IMR-90 (cell line): ENCODE results near the gene KIF18B. TPM values are rescaled to one million over a fixed set of nuclear protein-coding genes. Genes with fewer than 3 reads are reported as not detected.
A peak's percentile ranks its signal among the peaks of the same experiment; 100 is the strongest.

Experiments
- ATAC-seq: fragments of 200-7000 bp; cut with Tn5 transposase; 2 replicates; pipeline ENCODE4 v1.9.1; 2020; ENCODE audit warnings: low read depth, mild to moderate bottlenecking, moderate library complexity
- BruUV-seq: library from RNA; stranded (reverse); fragments of 400-500 nt; replicated peaks from 2 replicates; lab custom pipeline; 2021; lab: Mats Ljungman, UMichigan
- CTCF ChIA-PET: fragments of 300-600 bp; formaldehyde crosslinking; extraction: SDS; loops from one replicate; lab custom pipeline; 2021; ENCODE audit warnings: antibody characterized with exemption; lab: Yijun Ruan, JAX
- POLR2A ChIA-PET: fragments of 300-600 bp; sonication (Branson Sonifier 250); formaldehyde crosslinking; loops from one replicate; lab custom pipeline; 2022; ENCODE audit warnings: antibody characterized with exemption; ENCODE audit not compliant: unreplicated experiment; lab: Charles Lee
- DNase-seq: peaks from one replicate; pipeline ENCODE4 v3.0.0; 2013
- H2AFZ ChIP-seq: replicated peaks from 2 replicates; pipeline ENCODE3; 2013; ENCODE audit warnings: low read length, mild to moderate bottlenecking; ENCODE audit not compliant: poor library complexity
- H2AK5ac ChIP-seq: 2 replicates; pipeline ENCODE4 v1.6.1; 2013; ENCODE audit warnings: low read depth, low read length, inconsistent platforms
- H2AK9ac ChIP-seq: replicated peaks from 2 replicates; pipeline ENCODE3; 2013; ENCODE audit warnings: mild to moderate bottlenecking, low read depth, low read length, moderate library complexity; ENCODE audit not compliant: poor library complexity
- H2BK120ac ChIP-seq: 2 replicates; pipeline ENCODE4 v1.6.1; 2013; ENCODE audit warnings: low read depth, low read length, inconsistent platforms
- H2BK15ac ChIP-seq: 3 replicates; pipeline ENCODE4 v1.6.1; 2013; ENCODE audit warnings: low read depth, low read length, inconsistent platforms
- H2BK20ac ChIP-seq: 2 replicates; pipeline ENCODE4 v1.6.1; 2013; ENCODE audit warnings: low read depth, mild to moderate bottlenecking, inconsistent platforms, low read length, moderate library complexity
- H2BK5ac ChIP-seq: 2 replicates; pipeline ENCODE4 v1.6.1; 2013; ENCODE audit warnings: mild to moderate bottlenecking, low read depth, low read length, inconsistent platforms; ENCODE audit not compliant: poor library complexity, severe bottlenecking
- H3K14ac ChIP-seq: replicated peaks from 2 replicates; pipeline ENCODE4 v1.6.1; 2013; ENCODE audit warnings: low read depth, low read length, inconsistent platforms
- H3K18ac ChIP-seq: 2 replicates; pipeline ENCODE4 v1.6.1; 2013; ENCODE audit warnings: low read depth, low read length, control low read depth
- H3K23ac ChIP-seq: 2 replicates; pipeline ENCODE4 v1.6.1; 2013; ENCODE audit warnings: low read depth, low read length, inconsistent platforms
- H3K27ac ChIP-seq: 2 replicates; pipeline ENCODE4 v1.5.1; 2013; ENCODE audit warnings: mild to moderate bottlenecking, control low read depth, low read length; ENCODE audit not compliant: insufficient read depth
- H3K27me3 ChIP-seq: 2 replicates; pipeline ENCODE4 v1.6.1; 2013; ENCODE audit warnings: low read length; ENCODE audit not compliant: control insufficient read depth, insufficient read depth
- H3K36me3 ChIP-seq: 2 replicates; pipeline ENCODE4 v1.6.1; 2013; ENCODE audit warnings: low read length, mixed read lengths; ENCODE audit not compliant: control insufficient read depth, insufficient read depth
- H3K4ac ChIP-seq: 2 replicates; pipeline ENCODE4 v1.6.1; 2013; ENCODE audit warnings: low read depth, low read length, inconsistent platforms
- H3K4me1 ChIP-seq: 2 replicates; pipeline ENCODE4 v1.6.1; 2013; ENCODE audit warnings: low read length, mixed read lengths; ENCODE audit not compliant: control insufficient read depth, insufficient read depth
- H3K4me2 ChIP-seq: 2 replicates; pipeline ENCODE4 v1.6.1; 2013; ENCODE audit warnings: low read depth, mild to moderate bottlenecking, control low read depth, low read length, moderate library complexity
- H3K4me3 ChIP-seq: 2 replicates; pipeline ENCODE4 v1.5.1; 2013; ENCODE audit warnings: low read depth, mild to moderate bottlenecking, control low read depth, low read length, moderate library complexity; ENCODE audit not compliant: insufficient read depth
- H3K56ac ChIP-seq: 2 replicates; pipeline ENCODE4 v1.6.1; 2013; ENCODE audit warnings: low read length, inconsistent platforms; ENCODE audit not compliant: insufficient read depth; ENCODE audit errors: extremely low read depth
- H3K79me1 ChIP-seq, 2 experiments: 2 replicates each; pipeline ENCODE4 v1.6.1; 2013; ENCODE audit warnings: low read length in 2 of 2, inconsistent platforms in 1 of 2, low read depth in 1 of 2
- H3K9ac ChIP-seq: 2 replicates; pipeline ENCODE4 v1.6.1; 2013; ENCODE audit warnings: low read depth, low read length, control low read depth
- H3K9me1 ChIP-seq: 2 replicates; pipeline ENCODE4 v1.6.1; 2013; ENCODE audit warnings: low read length, inconsistent platforms; ENCODE audit not compliant: insufficient read depth
- H3K9me3 ChIP-seq: 2 replicates; pipeline ENCODE4 v1.6.1; 2013; ENCODE audit warnings: low read length; ENCODE audit not compliant: control insufficient read depth, insufficient read depth
- H4K20me1 ChIP-seq: 2 replicates; pipeline ENCODE4 v1.6.1; 2013; ENCODE audit warnings: low read length, inconsistent platforms; ENCODE audit not compliant: insufficient read depth
- H4K5ac ChIP-seq: 2 replicates; pipeline ENCODE4 v1.6.1; 2013; ENCODE audit warnings: mild to moderate bottlenecking, low read depth, low read length, control low read depth
- H4K8ac ChIP-seq, 2 experiments: 2 replicates each; pipeline ENCODE4 v1.6.1; 2013; ENCODE audit warnings: low read depth in 2 of 2, low read length in 2 of 2, control low read depth in 1 of 2, inconsistent platforms in 1 of 2
- H4K91ac ChIP-seq: 2 replicates; pipeline ENCODE4 v1.6.1; 2013; ENCODE audit warnings: low read depth, low read length, inconsistent platforms; ENCODE audit not compliant: insufficient read depth
- BHLHE40 ChIP-seq: fragments of 150-350 bp; IDR thresholded peaks from 2 replicates; pipeline ENCODE4 v1.6.1; 2016; ENCODE audit warnings: mild to moderate bottlenecking, low read depth, low read length
- CHD1 ChIP-seq: IDR thresholded peaks from 2 replicates; pipeline ENCODE4 v1.6.1; 2012; ENCODE audit warnings: low read depth, low read length, improper control_type of control experiment
- CTCF ChIP-seq: conservative IDR thresholded peaks from 2 replicates; pipeline ENCODE4 v1.5.1; 2012; ENCODE audit warnings: mild to moderate bottlenecking, low read depth, low read length, improper control_type of control experiment
- ELK1 ChIP-seq: fragments of 150-350 bp; IDR thresholded peaks from 2 replicates; pipeline ENCODE4 v1.6.1; 2016; ENCODE audit warnings: low read depth, mild to moderate bottlenecking, low read length, moderate library complexity, borderline replicate concordance
- FOS ChIP-seq: fragments of 150-350 bp; IDR thresholded peaks from 2 replicates; pipeline ENCODE4 v1.6.1; 2016; ENCODE audit warnings: low read depth, low read length
- MXI1 ChIP-seq: IDR thresholded peaks from 2 replicates; pipeline ENCODE4 v1.6.1; 2012; ENCODE audit warnings: low read depth, mild to moderate bottlenecking, low read length, moderate library complexity, borderline replicate concordance
- NFE2L2 ChIP-seq: fragments of 150-350 bp; IDR thresholded peaks from 2 replicates; pipeline ENCODE4 v1.6.1; 2016; ENCODE audit warnings: low read depth, mild to moderate bottlenecking, low read length
- POLR2A ChIP-seq: IDR thresholded peaks from 2 replicates; pipeline ENCODE4 v1.6.1; 2012; ENCODE audit warnings: mild to moderate bottlenecking, low read depth, low read length
- SMC3 ChIP-seq: fragments of 150-350 bp; IDR thresholded peaks from 2 replicates; pipeline ENCODE4 v1.6.1; 2016; ENCODE audit warnings: low read depth, mild to moderate bottlenecking, antibody characterized with exemption, low read length, moderate library complexity
- WGBS, 2 experiments: methylation state at CpG; one replicate each; pipeline versions ENCODE4 v1.1.5 to v1.1.7; 2013; ENCODE audit warnings: missing lambda C conversion rate in 2 of 2; ENCODE audit not compliant: insufficient read length in 1 of 2; ENCODE audit errors: extremely low coverage in 2 of 2; 5-methylcytosine and 5-hydroxymethylcytosine counted together
- dilution Hi-C: fragments of 300-500 bp; cut with HindIII; formaldehyde crosslinking; loops from one replicate; pipeline ENCODE4 v1.14.3; 2018; ENCODE audit warnings: low sequenced_read_pairs; ENCODE audit not compliant: unreplicated experiment
- in situ Hi-C: fragments of 300-500 bp; cut with MboI; formaldehyde crosslinking; loops from 3 replicates; pipeline ENCODE4 v1.14.3; 2019; ENCODE audit warnings: low sequenced_read_pairs, inconsistent platforms, mixed read lengths
- intact Hi-C: fragments of 100-400 bp; cut with micrococcal nuclease; formaldehyde crosslinking; loops from 2 replicates; pipeline ENCODE4 v1.10.0; 2022
- polyA plus RNA-seq, 3 experiments: library from polyadenylated mRNA; depleted of rRNA; stranded (reverse); fragments of >200 nt; gene quantifications; 2 replicates each; pipeline ENCODE4 v1.2.3, GENCODE V29; 2012; ENCODE audit warnings: low replicate concordance in 1 of 3
- total RNA-seq: library from RNA; depleted of rRNA; stranded (reverse); fragments of >200 nt; gene quantifications from 2 replicates; pipeline ENCODE4 v1.2.3, GENCODE V29; 2012

The KIF18B gene
- total and polyA plus RNA-seq, 2 of the 4 experiments (the other 2 are of a cell fraction) = 1.3 to 16.0 TPM

GRCh38 chr17:44909681-44910144 is 37.9 kb downstream of the KIF18B start:
- H3K27ac ChIP-seq = peak overlapping the region; percentile 65
- peak overlapping the region; percentile 93 for H2AK9ac ChIP-seq
- peak overlapping the region; percentile 82 for H3K4ac ChIP-seq
- H4K8ac ChIP-seq = peak overlapping the region; percentile 6 to 82; a peak in 2 of 4 replicates
- H3K23ac ChIP-seq = peak overlapping the region; percentile 18; the same call in 1 of the 2 replicates
- H3K36me3 ChIP-seq = no peaks in the 10 kb centered on the region
- intact Hi-C loops (no loop called here), in situ Hi-C loops (loop anchor here (5.0 kb wide), 1 partner anchor 103 kb away; no protein-coding TSS in a partner anchor), dilution Hi-C loops (no loop called here)
- H3K9me3 ChIP-seq = no peaks in the 10 kb centered on the region
- H3K18ac ChIP-seq = peak overlapping the region; percentile 27; the same call in 1 of the 2 replicates
- H2BK20ac ChIP-seq = peak overlapping the region; percentile 60
- H2AFZ ChIP-seq = peak overlapping the region; percentile 83
- H3K9ac ChIP-seq = peak overlapping the region; percentile 24; the same call in 1 of the 2 replicates
- peaks cover 18% of the 10 kb centered on the region for H3K4me1 ChIP-seq
- H3K27me3 ChIP-seq = peaks cover 8% of the 10 kb centered on the region; the same call in 1 of the 2 replicates
- H4K5ac ChIP-seq = peak overlapping the region; percentile 84
- peak overlapping the region; percentile 85 for H2AK5ac ChIP-seq
- peaks cover 0 to 16% of the 10 kb centered on the region in 2 experiments; a peak in 2 of 4 replicates for H3K79me1 ChIP-seq
- H3K56ac ChIP-seq = peak overlapping the region; percentile 26; the same call in 1 of the 2 replicates
- TF ChIP-seq NFE2L2 = no peak
- no peak for TF ChIP-seq FOS
- no peak for TF ChIP-seq CTCF
- TF ChIP-seq SMC3 = no peak
- no peak for TF ChIP-seq BHLHE40
- no peak for TF ChIP-seq CHD1
- no peak for TF ChIP-seq MXI1
- no peak for TF ChIP-seq POLR2A
- no peak for TF ChIP-seq ELK1
- peak overlapping the region; percentile 57; the same call in 2 of the 3 replicates for H2BK15ac ChIP-seq
- peak overlapping the region; percentile 84 for H4K91ac ChIP-seq
- ChIA-PET CTCF (interaction anchor here (0.9 to 1.0 kb wide), 2 partner anchors 112 to 190 kb away, joined by 3 read pairs; no protein-coding TSS in a partner anchor), POLR2A (interaction anchor here (0.9 kb wide), 1 partner anchor 10 kb away, joined by 3 read pairs; the partner anchor contains the start of gene EFTUD2)
- H3K4me3 ChIP-seq = no peak overlapping the region
- H3K14ac ChIP-seq = peak overlapping the region; percentile 49
- peak overlapping the region; percentile 78 for H2BK5ac ChIP-seq
- H3K4me2 ChIP-seq = peak overlapping the region; percentile 56; the same call in 1 of the 2 replicates
- BruUV-seq = no TSS peak
- ATAC-seq (peak; percentile 48), DNase-seq (peak; percentile 71)
- peak overlapping the region; percentile 78 for H2BK120ac ChIP-seq
- peaks cover 33% of the 10 kb centered on the region for H3K9me1 ChIP-seq
- H4K20me1 ChIP-seq = no peaks in the 10 kb centered on the region
- no CpG with 5 or more reads among the region's 11 CpGs for WGBS, 2 experiments
